WERI-Rb-1 (cell line): ENCODE results near the gene ELOVL6.
"Not testable (repeated sequence)": the region's sequence is repeated elsewhere in the genome, so short reads cannot be mapped to it uniquely, and the experiment has no call there.

Experiments used
- DNase-seq: peaks from one replicate; pipeline ENCODE4 v3.0.0-alpha.2; 2020
- H3K27ac ChIP-seq: fragments of 250-450 bp; sonication (Bioruptor Pico); 2 replicates; pipeline ENCODE4 v1.5.1; 2020; ENCODE audit warnings: mild to moderate bottlenecking, moderate library complexity
- H3K27me3 ChIP-seq: fragments of 250-450 bp; sonication (Bioruptor Pico); 2 replicates; pipeline ENCODE4 v1.5.1; 2021; ENCODE audit warnings: mild to moderate bottlenecking, low read depth, moderate library complexity; ENCODE audit not compliant: insufficient read depth, severe bottlenecking
- H3K36me3 ChIP-seq: fragments of 250-450 bp; sonication (Bioruptor Pico); 2 replicates; pipeline ENCODE4 v1.5.1; 2020; ENCODE audit warnings: mild to moderate bottlenecking, moderate library complexity
- H3K4me3 ChIP-seq: 2 replicates; pipeline ENCODE4 v1.5.1; 2011; ENCODE audit warnings: low read depth, mild to moderate bottlenecking, control low read depth, low read length
- H3K9me3 ChIP-seq: fragments of 250-450 bp; sonication (Bioruptor Pico); 2 replicates; pipeline ENCODE4 v1.5.1; 2021; ENCODE audit warnings: mild to moderate bottlenecking, moderate library complexity; ENCODE audit not compliant: severe bottlenecking
- CTCF ChIP-seq: IDR thresholded peaks from 2 replicates; pipeline ENCODE4 v1.5.1; 2011; ENCODE audit warnings: low read depth, mild to moderate bottlenecking, control low read depth, inconsistent platforms, low read length

The ELOVL6 gene

DNA sequence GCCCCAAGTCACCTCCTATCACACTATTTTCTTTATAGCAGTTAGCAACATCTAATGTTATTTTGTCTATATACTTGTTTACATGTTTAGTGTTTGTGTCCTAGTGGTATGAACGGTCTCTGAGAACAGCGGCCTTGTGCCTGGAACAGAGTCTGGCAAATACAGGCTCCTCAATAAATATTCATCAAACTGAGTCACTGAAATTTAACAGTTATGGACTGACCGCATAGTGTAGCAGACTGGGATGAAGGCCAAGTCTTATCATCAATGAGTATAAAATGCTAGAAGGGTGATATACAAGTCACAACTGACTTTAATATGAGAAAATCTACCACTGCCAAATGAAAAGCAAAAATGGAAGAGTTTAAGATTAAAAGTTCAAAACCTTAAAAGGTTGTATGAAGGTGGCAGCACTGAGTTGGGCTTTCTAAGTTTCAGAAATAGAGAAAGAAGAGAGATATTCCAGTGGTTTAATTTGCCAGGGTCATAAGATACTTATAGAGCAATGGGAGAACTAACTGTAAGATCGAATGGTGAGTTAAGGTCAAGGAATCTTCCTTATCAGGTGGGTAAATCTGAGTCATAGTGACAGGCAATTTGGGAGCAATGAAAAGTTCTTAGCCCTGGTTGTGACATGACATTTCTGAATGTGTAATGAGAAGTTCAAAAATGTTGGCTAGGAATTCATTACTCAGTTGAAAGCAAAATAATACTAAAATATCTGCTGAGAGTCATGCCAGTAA, 34.9 kb downstream of the ELOVL6 start:
- Histone ChIP-seq H3K9me3 (no peaks in the 10 kb centered on the region), H3K36me3 (peaks cover 2% of the 10 kb centered on the region; the same call in 1 of the 2 replicates), H3K27ac (no peak overlapping the region), H3K4me3 (no peak overlapping the region), H3K27me3 (no peaks in the 10 kb centered on the region)
- TF ChIP-seq CTCF = no peak
- no peak for DNase-seq

DNA sequence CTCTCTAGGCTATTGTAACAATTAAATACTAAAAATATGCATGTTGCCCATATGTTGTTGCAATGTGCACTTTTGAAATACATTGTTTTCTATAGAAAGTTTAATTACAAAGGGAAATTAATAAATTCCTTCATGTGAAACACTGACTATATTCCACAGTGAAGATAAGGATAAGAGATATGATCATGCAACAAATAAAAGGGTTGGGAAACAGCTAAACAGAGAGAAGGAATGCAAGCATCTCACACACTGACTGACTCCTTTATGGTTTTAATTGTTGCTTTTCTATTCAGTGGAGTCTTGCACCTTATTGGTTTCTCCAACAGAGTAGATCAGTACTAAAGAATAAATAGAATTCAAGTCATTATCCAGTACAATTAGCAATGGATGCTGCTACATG, 37.8 kb downstream of the ELOVL6 start:
- Histone ChIP-seq H3K36me3 (peaks cover 2% of the 10 kb centered on the region; the same call in 1 of the 2 replicates), H3K4me3 (no peak overlapping the region), H3K27ac (no peak overlapping the region), H3K9me3 (no peaks in the 10 kb centered on the region), H3K27me3 (no peaks in the 10 kb centered on the region)
- no peak for TF ChIP-seq CTCF
- no peak for DNase-seq

GRCh38 chr4:110159541-110159940, 38.9 kb downstream of the ELOVL6 start:
- Histone ChIP-seq H3K9me3 (no peaks in the 10 kb centered on the region), H3K27me3 (no peaks in the 10 kb centered on the region), H3K27ac (no peak overlapping the region), H3K36me3 (peaks cover 2% of the 10 kb centered on the region; the same call in 1 of the 2 replicates), H3K4me3 (no peak overlapping the region)
- DNase-seq = no peak
- TF ChIP-seq CTCF = no peak

GRCh38 chr4:110157580-110157979, 40.8 kb downstream of the ELOVL6 start:
- no peak for DNase-seq
- Histone ChIP-seq H3K4me3 (no peak overlapping the region), H3K27ac (no peak overlapping the region), H3K27me3 (no peaks in the 10 kb centered on the region), H3K36me3 (no peaks in the 10 kb centered on the region; the same call in 1 of the 2 replicates), H3K9me3 (no peaks in the 10 kb centered on the region)
- TF ChIP-seq CTCF = no peak

DNA sequence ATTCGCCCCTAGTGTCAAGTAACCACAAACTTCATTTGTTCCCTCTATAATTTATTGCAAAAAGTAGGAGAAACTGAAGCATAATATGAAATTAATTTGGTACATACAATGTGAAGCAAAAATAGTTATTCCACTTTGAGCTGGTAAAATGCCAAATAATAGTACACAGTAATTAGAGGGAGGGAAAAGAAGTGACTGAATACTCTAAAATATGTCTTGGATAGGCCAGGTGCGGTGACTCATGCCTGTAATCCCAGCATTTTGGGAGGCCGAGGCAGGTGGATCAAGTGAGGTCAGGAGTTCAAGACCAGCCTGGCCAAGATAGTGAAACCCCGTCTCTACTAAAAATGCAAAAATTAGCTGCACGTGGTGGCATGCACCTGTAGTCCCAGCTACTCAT, 41.2 kb downstream of the ELOVL6 start:
- not testable (repeated sequence) for DNase-seq, H3K27me3 ChIP-seq, H3K27ac ChIP-seq, H3K4me3 ChIP-seq, H3K9me3 ChIP-seq, H3K36me3 ChIP-seq

DNA sequence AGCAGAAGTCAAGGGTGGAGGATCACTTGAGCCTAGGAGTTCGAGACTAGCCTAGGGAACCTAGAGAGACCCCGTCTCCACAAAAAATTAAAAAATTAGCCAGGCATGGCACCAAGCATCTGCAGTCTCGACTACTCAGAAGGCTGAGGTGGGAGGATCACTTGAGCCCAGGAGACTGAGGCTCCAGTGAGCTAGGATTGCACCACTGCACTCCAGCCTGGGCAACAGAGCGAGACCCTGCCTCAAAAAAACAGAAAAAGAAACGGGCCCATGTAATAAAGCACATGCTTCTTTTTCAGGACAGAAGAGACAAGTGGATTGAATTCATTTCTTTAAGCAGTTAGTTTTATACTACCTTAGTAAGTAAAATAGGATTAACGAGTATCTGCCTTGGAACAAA, 42.0 kb downstream of the ELOVL6 start:
- Histone ChIP-seq H3K27me3 (no peaks in the 10 kb centered on the region), H3K36me3 (no peaks in the 10 kb centered on the region), H3K4me3 (no peak overlapping the region), H3K27ac (peak overlapping the region; percentile 30), H3K9me3 (no peaks in the 10 kb centered on the region)
- DNase-seq = no peak
- TF ChIP-seq CTCF = no peak
